Neural crest cell (in vitro differentiated cells): ENCODE results near the gene RBM26. TPM values are rescaled to one million over a fixed set of nuclear protein-coding genes. Genes with fewer than 3 reads are reported as not detected.

Source experiments
- DNase-seq: peaks from one replicate; pipeline ENCODE4 v3.0.0; 2021; ENCODE audit warnings: low read depth, mixed read lengths, low spot score
- H3K27ac Mint-ChIP-seq: one replicate; pipeline ENCODE4 v1.8.0; 2021; ENCODE audit warnings: mild to moderate bottlenecking, mixed read lengths; ENCODE audit not compliant: unreplicated experiment
- H3K27me3 Mint-ChIP-seq: 2 replicates; pipeline ENCODE4 v1.8.0; 2021; ENCODE audit warnings: low read depth, mild to moderate bottlenecking, mixed read lengths
- H3K36me3 Mint-ChIP-seq: 2 replicates; pipeline ENCODE4 v1.8.0; 2021; ENCODE audit warnings: low read depth, mild to moderate bottlenecking, mixed read lengths
- H3K4me1 Mint-ChIP-seq: 2 replicates; pipeline ENCODE4 v1.8.0; 2021; ENCODE audit warnings: mixed read lengths
- H3K4me3 Mint-ChIP-seq: one replicate; pipeline ENCODE4 v1.8.0; 2021; ENCODE audit warnings: mild to moderate bottlenecking, mixed read lengths
- H3K9me3 Mint-ChIP-seq: 2 replicates; pipeline ENCODE4 v1.8.0; 2021; ENCODE audit warnings: mixed read lengths
- total RNA-seq: library from RNA; stranded (reverse); gene quantifications from 2 replicates; pipeline ENCODE4 v1.2.1, GENCODE V29; 2021
- TF ChIP-seq, protein P1 (sequence below): fragments of 200-600 bp; sonication (generic); conservative IDR thresholded peaks from 2 replicates; pipeline ENCODE4 v1.5.0; 2021; ENCODE audit warnings: antibody characterized with exemption, mild to moderate bottlenecking

The RBM26 gene
- total RNA-seq, 1 donor from 2014 or later = 78.1 TPM

DNA sequence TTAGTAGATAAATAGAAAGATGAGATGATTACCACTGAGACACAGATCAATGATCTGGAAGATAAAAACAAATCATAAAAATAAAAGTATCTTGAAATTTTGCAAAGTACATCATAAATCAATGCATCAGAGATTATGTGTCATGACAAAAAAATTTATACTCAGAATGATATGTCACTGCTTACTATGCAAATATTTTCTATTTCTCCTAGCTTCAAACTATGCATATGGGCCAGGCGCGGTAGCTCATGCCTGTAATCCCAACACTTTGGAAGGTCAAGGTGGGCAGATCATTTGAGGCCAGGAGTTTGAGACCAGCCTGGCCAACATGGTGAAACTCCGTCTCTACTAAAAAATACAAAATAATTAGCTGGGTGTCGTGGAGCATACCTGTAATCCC is 17.3 kb upstream of the RBM26 start:
- DNase-seq = no peak
- TF ChIP-seq, protein P1, sequence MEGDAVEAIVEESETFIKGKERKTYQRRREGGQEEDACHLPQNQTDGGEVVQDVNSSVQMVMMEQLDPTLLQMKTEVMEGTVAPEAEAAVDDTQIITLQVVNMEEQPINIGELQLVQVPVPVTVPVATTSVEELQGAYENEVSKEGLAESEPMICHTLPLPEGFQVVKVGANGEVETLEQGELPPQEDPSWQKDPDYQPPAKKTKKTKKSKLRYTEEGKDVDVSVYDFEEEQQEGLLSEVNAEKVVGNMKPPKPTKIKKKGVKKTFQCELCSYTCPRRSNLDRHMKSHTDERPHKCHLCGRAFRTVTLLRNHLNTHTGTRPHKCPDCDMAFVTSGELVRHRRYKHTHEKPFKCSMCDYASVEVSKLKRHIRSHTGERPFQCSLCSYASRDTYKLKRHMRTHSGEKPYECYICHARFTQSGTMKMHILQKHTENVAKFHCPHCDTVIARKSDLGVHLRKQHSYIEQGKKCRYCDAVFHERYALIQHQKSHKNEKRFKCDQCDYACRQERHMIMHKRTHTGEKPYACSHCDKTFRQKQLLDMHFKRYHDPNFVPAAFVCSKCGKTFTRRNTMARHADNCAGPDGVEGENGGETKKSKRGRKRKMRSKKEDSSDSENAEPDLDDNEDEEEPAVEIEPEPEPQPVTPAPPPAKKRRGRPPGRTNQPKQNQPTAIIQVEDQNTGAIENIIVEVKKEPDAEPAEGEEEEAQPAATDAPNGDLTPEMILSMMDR = no peak
- H3K9me3 Mint-ChIP-seq = no peaks in the 10 kb centered on the region
- no peak overlapping the region for H3K27ac Mint-ChIP-seq
- H3K4me3 Mint-ChIP-seq = no peak overlapping the region
- no peaks in the 10 kb centered on the region for H3K27me3 Mint-ChIP-seq
- peaks cover 11% of the 10 kb centered on the region for H3K4me1 Mint-ChIP-seq
- no peaks in the 10 kb centered on the region for H3K36me3 Mint-ChIP-seq

DNA sequence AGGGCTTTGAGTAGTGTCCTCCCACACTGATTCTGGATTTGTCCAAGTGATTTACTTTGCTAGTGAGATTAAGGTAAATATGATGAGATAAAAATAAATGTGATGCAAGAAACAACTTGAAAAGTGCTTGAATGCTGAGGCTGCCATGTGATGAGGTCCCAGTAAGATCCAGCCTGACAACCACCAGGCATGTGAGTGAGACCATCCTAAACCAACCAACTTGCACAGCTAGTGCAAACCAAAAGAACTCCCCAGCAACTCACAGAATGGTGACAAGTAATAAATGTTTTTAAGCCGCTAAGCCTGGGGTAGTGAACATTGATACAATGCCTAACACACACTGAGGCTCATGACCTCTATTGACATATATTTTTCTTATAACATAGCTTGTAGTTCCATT is 13.3 kb upstream of the RBM26 start:
- H3K27ac Mint-ChIP-seq = no peak overlapping the region
- H3K4me3 Mint-ChIP-seq = no peak overlapping the region
- H3K9me3 Mint-ChIP-seq = no peaks in the 10 kb centered on the region
- H3K27me3 Mint-ChIP-seq = no peaks in the 10 kb centered on the region
- peaks cover 2% of the 10 kb centered on the region for H3K36me3 Mint-ChIP-seq
- TF ChIP-seq, protein P1 = no peak
- H3K4me1 Mint-ChIP-seq = no peaks in the 10 kb centered on the region
- no peak for DNase-seq

DNA sequence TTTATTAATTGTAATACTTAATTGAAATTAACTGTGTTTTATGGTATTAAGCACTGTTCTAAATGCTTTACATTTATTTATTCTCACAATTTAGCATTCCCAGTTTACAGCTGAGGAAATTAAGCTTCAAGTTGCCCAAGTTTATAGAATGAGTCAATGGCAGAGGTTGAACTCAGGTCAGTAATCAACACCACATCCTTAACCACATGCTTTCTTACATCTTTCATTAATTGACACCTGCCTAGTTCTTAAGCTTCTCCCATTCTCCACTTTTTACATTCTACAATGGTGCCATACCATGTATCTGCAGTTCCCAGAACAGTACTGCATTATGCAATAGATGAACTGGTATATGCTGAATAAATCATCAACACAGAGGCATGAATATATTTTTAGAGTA is 11.7 kb upstream of the RBM26 start:
- H3K27ac Mint-ChIP-seq = no peak overlapping the region
- no peaks in the 10 kb centered on the region for H3K27me3 Mint-ChIP-seq
- peaks cover 2% of the 10 kb centered on the region for H3K36me3 Mint-ChIP-seq
- no peak for DNase-seq
- no peaks in the 10 kb centered on the region for H3K9me3 Mint-ChIP-seq
- H3K4me1 Mint-ChIP-seq = no peaks in the 10 kb centered on the region
- no peak overlapping the region for H3K4me3 Mint-ChIP-seq
- TF ChIP-seq, protein P1 = no peak

DNA sequence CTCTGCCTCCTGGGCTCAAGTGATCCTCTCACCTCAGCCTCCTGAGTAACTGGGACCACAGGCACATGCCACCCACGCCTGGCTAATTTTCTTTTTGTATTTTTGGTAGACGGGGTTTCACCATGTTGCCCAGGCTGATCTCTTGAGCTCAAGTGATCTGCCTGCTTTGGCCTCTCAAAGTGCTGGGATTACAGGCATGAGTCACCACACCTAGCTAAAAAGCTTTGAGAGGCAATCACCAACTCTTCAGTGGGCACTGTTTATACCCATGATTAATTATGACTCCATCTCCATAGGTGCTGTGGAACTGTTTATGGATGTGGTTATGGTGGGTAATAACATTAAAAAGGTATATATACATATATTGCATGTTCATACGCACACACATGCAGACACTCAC is 7.5 kb upstream of the RBM26 start:
- no peak for DNase-seq
- TF ChIP-seq, protein P1 = no peak
- H3K27me3 Mint-ChIP-seq = no peaks in the 10 kb centered on the region

DNA sequence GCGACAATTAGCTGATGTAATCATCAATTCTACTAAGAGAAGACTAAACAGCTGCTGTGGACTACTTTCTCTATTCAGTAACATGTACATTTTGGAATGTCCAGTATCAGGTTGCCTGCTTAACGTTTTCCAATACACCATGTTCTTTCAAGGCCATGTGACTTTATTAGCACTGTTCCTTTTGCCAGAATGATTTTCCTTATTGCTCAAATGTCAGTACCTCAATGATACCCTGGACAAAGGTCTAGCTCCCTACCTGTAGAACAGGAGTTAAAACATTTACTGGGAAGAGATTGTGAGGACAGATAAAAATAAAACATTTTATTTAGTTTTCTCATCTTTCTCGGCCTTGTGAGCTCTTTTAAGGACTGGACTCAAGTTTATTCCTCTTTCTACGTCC is 3.8 kb upstream of the RBM26 start:
- DNase-seq = no peak
- Mint-ChIP-seq H3K27me3 (no peaks in the 10 kb centered on the region), H3K9me3 (no peaks in the 10 kb centered on the region), H3K4me1 (peaks cover 27% of the 10 kb centered on the region), H3K4me3 (peak overlapping the region; percentile 31), H3K36me3 (no peaks in the 10 kb centered on the region), H3K27ac (no peak overlapping the region)
- TF ChIP-seq, protein P1 = no peak

More for the DNA sequence above, 7.5 kb upstream of the RBM26 start:
- H3K4me1 Mint-ChIP-seq = peaks cover 7% of the 10 kb centered on the region
- no peaks in the 10 kb centered on the region for H3K9me3 Mint-ChIP-seq
- peaks cover 2% of the 10 kb centered on the region for H3K36me3 Mint-ChIP-seq
- H3K4me3 Mint-ChIP-seq = no peak overlapping the region
- no peak overlapping the region for H3K27ac Mint-ChIP-seq
